SU-DHL-6 (cell line): ENCODE results near the gene EXD1.
"Not testable (repeated sequence)": the region's sequence is repeated elsewhere in the genome, so short reads cannot be mapped to it uniquely, and the experiment has no call there.

ENCODE experiments used
- CTCF ChIP-seq: fragments of 200-600 bp; sonication (generic); IDR thresholded peaks from one replicate; pipeline ENCODE4 v1.5.1; 2017; ENCODE audit warnings: antibody characterized with exemption, mild to moderate bottlenecking, low read length, moderate library complexity; ENCODE audit not compliant: insufficient read depth, poor library complexity, severe bottlenecking
- EZH2phosphoT487 ChIP-seq: fragments of 200-600 bp; sonication (generic), shearing (Covaris generic); conservative IDR thresholded peaks from 2 replicates; pipeline ENCODE4 v1.6.1; 2018; ENCODE audit warnings: mild to moderate bottlenecking, antibody characterized with exemption, low read length, moderate library complexity, mixed read lengths

GRCh38 chr15:41260924-41261323 lies 30.4 kb upstream of the EXD1 start:
- TF ChIP-seq CTCF, EZH2phosphoT487: not testable (repeated sequence)
